ENCODE results near the gene C6orf52. TPM values are rescaled to one million over a fixed set of nuclear protein-coding genes. Genes with fewer than 3 reads are reported as not detected.

The C6orf52 gene
- total RNA-seq, 2 donors from 2014 or later = 2.4 to 4.0 TPM

Other genes starting within 250 kb of the C6orf52 start
- 1 to 10 TPM; 2.4 to 6.9 TPM for gene GCNT2, start 173.3 kb downstream of the C6orf52 start, total RNA-seq
- gene PAK1IP1, start 356 bp upstream of the C6orf52 start, total RNA-seq = 10 to 100 TPM; 24.8 to 27.7 TPM
- gene TMEM14C, start 28.5 kb upstream of the C6orf52 start, total RNA-seq = 10 to 100 TPM; 12.0 to 27.4 TPM
- 10 to 100 TPM; 43.9 to 63.4 TPM for gene TMEM14B, start 53.2 kb upstream of the C6orf52 start, total RNA-seq
- under 1 TPM; 0.07 to 0.50 TPM for gene MAK, start 143.9 kb upstream of the C6orf52 start, total RNA-seq
- not detected for gene GCM2, start 187.4 kb upstream of the C6orf52 start, total RNA-seq
- 1 to 10 TPM in 1 of 2 donors, not detected in 1; 1.6 TPM for gene SYCP2L, start 192.4 kb upstream of the C6orf52 start, total RNA-seq

Measured in natural killer cell treated with Interleukin-12 subunit alpha and Interleukin-12 subunit beta and Interleukin-15 and Interleukin-18, amount 100 ng/mL, for 72 hours (primary cell).